GM19043 (cell line): ENCODE results near the gene FBLIM1.

Experiments used
- ATAC-seq: cut with Tn5 transposase; IDR thresholded peaks from one replicate; pipeline ENCODE4 v1.9.1; 2021; ENCODE audit warnings: low read depth; ENCODE audit not compliant: unreplicated experiment

The FBLIM1 gene

DNA sequence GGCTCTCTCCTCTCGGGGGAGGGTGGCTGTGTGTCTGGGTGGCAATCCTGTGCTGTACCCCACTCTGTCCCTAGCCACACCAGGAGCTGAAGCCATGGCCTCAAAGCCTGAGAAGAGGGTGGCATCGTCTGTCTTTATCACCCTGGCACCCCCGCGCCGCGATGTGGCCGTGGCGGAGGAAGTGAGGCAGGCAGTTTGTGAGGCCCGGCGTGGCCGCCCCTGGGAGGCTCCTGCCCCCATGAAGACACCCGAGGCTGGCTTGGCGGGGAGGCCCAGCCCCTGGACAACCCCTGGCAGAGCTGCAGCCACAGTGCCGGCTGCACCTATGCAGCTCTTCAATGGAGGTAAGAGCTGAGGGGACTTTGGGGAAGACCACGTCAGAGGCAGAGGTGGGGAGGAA is 6.3 kb downstream of the FBLIM1 start:
- no peak for ATAC-seq

DNA sequence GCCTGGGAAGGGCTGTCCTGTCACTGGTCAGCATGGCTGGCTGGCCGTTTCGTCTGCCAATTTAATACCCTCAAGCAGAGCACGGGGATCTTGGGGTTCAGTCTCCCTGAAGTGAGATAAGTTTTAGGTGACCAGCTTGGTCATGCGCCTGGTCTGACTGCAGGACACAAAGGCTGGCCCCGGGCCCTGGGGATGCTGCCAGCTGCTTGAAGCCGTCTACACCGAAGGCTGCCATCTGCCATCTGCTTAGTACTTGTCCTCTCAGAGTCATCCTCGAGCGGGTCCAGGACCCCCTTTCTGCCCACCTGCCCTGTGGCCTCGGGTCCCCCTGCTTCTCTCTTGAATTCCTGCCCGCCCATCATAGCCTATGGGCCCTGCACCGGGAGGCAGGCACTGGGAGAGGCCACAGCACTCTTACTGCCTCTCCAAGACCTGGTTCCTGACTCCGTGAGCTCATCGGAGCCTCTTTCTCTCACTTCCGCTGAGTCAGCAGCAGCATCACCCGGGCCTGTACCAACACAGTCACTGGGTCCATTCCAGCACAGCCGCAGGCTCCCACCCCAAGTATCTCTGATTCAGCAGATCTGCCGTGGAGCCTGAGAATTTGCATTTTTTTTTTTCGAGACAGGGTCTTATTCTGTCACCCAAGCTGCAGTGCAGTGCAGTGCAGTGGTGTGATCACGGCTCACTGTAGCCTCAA is 7.0 kb downstream of the FBLIM1 start:
- no peak for ATAC-seq

DNA sequence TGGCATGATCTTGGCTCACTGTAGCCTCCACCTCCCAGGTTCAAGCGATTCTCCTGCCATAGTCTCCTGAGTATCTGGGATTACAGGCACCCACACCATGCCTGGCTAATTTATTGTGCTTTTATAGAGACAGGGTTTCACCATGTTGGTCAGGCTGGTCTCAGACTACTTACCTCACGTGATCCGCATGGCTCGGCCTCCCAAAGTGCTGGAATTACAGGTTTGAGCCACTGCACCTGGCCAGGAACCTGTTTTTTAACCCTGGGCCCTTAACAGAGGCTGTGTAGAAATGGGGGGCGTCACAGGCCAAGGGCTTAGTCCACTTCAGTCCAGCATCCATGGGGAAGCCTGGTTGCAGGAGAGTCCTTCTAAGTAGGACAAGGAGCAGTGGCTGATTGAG is 9.3 kb downstream of the FBLIM1 start:
- ATAC-seq, result no peak

DNA sequence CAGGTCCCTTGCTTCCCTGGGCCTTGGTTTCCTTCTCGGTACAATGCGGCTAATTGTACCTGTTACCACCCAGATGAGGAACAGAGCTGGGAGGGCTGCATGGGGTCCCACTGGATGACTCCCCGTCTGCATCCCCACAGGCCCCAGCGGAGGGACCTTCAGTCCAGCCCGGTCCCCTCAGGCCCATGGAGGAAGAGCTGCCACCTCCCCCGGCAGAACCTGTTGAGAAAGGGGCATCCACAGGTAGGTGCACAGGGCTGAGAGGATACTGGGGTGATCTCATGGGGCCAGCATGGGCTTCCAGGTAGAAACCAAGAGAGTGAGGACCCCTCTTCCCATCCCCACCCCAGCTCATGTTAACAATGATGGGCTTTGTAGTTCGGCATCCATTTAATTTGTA is 9.8 kb downstream of the FBLIM1 start:
- no peak for ATAC-seq

DNA sequence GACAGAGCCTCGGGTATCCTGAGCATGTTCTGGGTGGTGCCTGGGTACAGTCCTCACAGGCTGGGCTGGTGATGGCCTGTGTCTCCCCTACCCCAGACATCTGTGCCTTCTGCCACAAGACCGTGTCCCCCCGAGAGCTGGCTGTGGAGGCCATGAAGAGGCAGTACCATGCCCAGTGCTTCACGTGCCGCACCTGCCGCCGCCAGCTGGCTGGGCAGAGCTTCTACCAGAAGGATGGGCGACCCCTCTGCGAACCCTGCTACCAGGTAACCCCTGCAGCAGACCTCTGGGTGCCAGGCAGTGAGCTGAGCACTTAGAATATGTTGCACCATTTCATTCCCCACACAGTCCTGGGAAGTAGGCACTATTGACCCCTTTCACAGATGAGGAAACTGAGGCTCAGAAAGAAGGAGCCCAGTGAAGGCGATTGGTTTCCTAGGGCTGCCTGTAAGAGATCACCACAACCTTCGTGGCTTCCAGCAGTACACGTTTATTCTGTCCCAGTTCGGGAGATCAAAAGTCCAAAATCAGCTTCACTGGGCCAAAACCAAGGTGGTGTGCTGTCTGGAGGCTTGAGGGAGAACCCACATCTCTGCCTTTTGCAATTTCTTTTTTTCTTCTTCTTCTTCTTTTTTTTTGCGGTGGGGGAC is 11.8 kb downstream of the FBLIM1 start:
- ATAC-seq, result no peak

DNA sequence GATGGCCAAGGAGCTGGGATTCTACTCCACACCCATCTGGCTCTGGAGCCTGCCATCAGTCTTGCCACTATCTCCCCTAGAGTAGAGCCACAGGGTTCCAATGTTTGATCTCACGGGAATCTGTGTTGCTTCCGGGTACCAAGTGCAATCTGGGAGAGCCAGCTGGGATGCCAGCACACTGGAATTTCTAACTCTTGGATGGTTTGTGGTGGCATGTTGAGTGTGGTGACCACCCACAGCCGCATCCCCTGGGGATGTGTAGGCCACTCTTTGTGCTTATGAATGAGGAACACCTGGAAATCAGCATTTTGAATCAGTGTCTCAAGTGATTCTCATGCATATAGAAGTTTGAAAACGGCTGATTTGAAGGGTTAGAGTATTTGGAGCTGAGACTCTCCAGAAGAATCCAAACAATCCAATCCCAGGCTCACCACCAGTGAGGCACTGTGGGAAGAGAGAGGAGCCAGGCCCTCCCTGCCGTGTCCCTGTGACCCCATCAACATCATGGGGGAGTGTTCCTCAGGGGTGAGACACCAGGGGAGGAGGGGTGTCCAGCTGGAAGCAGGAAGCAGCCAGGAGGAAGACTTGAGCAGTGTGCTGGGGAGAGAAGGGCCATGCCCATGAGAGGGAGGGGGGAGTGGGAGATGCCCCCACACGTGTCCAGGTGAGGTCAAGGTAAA is 13.4 kb downstream of the FBLIM1 start:
- ATAC-seq, result no peak

DNA sequence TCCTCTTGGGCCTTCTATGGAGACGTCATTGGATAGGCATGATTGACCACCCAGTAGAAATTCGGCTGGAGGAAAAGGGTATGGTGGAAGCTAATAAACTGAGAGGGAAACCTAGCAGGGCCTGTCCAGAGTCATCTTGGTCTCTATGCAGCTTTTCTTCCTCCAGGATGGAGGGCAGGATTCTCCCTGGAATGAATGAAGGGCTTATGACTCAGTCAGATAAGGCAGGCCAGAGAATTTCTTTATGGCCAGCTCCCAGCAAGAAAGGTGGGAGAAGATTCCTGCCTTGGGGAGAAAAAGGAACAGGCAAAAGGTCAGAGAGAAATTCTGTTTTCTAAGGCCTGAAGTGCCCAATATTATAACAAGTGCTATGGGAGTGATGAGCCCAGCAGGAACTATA is 17.1 kb downstream of the FBLIM1 start:
- ATAC-seq, result no peak

DNA sequence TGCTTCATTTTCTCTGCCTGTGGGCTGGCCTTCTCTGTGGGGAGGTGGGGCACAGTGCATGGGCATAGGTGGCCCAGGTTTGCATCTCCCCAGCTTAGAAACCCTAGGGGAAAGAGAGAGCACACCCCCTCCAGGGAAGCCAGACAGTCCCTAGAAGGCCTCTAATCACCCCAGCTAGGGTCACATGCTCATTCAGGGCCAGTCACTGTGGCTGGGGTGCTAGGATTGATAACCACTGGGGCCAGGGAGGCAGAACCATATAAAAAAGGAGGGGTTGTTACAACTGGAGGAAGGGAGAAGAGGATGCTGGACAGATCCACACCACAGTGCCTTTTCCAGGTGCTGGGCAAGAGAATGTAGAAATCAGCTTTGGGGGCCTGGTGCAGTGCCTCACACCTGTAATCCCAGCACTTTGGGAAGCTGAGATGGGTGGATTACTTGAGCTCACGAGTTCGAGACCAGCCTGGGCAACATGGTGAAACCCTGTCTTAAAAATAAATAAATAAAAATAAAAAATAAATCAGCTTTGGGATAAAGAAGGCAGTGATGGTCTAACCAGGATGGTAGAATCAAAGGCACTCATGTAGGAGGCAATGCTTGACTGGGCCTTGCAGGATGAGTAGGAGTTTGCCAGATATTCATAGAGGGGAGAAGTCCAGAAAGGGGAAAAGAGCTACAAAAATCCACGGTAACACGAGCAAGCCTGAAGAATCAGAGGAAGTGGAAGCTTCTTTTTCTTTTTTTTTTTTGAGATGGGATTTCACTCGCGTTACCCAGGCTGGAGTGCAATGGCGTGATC is 19.5 kb downstream of the FBLIM1 start:
- ATAC-seq, result no peak

DNA sequence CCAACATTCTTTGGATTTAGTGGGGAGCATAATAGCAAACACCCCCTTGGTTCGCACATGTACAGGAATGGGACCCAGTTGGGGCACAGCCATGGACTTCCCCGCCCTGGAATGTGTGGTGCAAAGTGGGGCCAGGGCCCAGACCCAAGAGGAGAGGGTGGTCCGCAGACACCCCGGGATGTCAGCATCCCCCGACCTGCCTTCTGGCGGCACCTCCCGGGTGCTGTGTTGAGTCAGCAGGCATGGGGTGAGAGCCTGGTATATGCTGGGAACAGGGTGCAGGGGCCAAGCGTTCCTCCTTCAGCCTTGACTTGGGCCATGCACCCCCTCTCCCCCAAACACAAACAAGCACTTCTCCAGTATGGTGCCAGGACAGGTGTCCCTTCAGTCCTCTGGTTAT is 27.1 kb downstream of the FBLIM1 start:
- ATAC-seq, result no peak

DNA sequence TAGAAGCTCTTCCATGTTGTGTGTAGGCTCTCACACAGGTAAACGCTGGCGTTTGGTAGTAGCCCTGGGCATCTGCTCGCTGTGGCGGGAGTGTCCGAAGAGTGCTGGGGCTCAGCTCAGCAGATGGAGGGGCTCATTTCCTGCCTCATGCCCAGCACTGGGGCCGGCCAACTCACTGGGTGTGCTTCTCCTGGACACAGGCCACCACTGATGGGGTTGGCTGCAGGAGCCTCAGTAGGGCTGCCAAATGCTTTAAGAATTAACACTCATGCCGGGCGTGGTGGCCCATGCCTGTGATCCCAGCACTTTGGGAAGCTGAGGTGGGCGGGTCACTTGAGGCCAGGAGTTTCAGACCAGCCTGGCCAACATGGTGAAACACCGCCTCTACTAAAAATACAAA is 28.0 kb downstream of the FBLIM1 start:
- no peak for ATAC-seq

DNA sequence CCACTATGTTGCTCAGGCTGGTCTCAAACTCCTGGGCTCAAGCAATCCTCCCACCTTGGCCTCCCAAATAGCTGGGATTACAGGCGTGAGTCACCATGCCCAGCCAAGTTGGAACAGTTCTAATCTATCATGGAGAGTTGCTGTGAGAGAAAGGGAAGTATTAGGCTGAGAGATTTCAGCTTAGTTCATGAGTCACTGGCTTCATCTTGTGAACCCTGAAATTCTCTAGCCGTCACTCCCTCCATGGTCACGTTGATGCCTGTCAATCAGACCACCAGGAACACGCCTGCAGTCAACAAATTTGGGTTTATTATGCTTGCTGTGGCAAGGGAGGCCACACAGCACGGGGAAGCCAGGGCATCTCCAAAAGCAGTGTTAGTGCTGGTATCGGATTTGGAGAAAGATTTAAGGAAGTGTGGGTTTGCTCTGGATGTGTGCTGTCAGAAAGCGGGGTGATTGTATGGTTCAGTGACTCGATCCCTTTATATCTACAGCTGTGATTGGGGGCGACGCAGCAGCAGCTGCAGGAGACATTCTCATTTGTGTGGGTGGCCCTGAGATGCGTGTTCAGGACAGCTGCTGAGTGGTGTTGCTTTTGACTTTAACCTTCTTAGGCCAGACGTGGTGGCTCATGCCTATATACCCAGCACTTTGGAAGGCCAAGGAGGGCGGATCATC is 30.2 kb downstream of the FBLIM1 start:
- no peak for ATAC-seq

DNA sequence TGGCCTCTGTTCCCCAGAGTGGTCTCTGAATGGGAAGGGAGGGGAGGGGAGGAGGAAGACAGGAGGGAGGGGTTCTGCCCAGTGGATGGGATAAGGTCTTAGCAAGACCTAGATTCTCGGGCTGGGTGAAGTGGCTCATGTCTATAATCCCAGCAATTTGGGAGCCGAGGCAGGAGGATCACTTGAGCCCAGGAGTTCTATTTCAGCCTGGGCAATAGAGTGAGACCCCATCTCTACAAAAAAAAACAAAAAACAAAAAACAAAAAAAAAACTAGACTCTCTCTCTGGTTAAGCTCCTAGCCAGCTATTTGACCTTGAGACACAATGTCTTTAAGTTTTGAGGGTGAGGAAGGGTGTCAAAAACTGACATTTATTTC is 37.5 kb downstream of the FBLIM1 start:
- ATAC-seq, result no peak

DNA sequence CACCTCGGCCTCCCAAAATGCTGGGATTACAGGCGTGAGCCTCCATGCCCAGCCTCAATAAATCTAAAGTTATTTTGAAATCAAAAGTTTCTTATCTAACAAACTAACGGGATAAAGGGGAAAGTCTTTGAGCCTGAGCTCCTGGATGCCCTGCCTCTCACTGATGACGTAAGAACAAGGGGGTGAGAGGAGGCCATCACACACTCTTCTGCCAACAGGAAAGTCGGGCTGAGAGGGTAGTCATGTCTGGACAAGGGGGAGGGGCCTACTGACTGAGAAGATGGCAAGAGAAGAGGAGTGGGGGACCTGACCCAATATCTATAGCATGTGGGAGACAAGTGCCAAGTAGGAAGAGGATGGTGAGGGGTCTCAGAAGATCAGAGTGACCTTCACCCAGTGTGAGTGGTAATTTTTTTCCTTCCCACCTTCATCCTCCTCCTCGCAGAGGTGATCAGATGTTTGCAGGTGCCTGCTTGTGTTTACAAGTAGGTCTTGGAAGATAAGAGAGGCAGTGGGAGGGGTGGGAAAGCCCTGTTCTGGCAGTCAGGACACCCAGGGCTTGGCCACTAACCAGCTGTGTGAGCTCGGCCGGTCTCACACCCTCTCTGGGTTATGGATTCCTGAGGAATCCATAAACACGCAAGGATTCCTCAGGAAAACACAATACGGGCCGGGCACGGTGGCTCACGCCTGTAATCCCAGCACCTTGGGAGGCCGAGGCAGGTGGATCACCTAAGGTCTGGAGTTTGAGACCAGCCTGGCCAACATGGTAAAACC is 39.2 kb downstream of the FBLIM1 start:
- ATAC-seq, result no peak

DNA sequence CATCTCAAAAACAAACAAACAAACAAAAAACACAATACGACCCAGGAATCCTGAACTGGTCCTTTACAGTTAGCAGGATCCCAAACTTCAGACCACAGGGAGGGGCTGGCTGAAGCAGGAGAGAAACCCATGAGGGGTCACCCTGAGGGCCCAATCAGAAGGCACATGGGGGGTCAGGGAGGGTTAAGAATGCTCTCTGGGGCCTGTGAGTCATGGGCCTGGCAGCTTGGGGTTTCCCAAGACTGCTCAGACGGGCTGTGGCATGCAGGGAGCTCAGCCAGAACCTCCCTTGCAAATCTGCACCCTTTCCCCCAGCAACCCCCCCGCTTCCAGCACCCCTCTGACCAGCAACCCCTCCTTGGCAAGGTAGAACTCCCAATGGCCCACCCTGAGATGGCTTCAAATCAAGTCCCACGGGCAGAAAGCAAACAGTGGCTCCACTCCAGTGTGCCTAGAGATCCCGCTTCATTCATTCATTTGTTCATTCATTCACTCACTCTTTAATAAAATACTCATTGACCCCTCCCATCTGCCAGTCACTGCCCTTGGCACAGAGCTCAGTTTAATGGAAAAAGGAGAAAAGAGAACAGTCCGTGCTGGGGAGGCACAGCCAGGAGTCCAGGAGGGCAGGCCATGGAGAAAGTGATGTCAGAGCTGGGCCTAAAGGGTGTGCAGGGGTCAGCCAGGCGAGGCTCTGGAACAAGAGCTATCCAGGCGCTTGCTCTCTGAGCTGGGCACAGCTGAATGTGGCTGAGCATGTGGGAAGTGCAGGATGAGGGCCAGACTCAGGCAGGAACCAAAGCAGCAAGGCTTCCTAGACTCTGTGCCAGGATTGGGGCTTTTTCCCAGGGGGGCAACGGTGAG is 40.6 kb downstream of the FBLIM1 start:
- ATAC-seq, result no peak

DNA sequence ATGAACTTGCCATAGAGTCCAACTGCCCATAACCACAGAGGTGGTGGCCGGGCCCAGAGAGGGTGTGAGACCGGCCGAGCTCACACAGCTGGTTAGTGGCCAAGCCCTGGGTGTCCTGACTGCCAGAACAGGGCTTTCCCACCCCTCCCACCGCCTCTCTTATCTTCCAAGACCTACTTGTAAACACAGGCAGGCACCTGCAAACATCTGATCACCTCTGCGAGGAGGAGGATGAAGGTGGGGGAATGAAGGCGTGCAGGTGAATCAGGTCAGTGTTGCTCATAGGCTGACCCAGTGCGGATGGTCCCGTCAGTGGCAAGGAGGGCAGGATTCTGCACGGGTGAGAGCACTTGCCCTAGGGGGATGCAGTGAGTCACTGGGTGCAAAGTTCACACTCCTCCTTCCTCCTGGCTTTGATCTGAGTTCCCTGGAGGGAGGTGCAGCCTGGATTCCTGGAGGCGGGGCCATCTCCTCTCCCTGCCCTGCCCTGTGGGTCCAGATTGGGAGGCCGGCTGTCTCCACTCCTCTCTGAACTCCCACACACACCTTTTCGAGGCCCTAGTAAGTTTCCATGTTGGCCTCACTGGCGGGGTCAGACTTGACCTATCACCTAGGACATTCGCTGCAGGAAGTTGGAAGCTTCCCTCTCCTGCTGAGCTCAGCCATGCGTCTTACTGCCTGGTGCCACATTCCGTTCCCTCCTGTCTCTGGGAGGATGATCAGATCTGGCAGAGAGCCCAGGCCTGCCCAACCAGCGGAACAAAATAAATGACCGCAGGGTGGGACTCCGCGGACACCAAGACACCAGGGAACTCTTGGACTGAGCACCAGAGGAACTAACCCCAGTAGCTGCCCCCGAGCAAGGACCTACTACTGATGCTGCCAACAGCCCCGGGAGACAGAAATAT is 41.6 kb downstream of the FBLIM1 start:
- no peak for ATAC-seq

DNA sequence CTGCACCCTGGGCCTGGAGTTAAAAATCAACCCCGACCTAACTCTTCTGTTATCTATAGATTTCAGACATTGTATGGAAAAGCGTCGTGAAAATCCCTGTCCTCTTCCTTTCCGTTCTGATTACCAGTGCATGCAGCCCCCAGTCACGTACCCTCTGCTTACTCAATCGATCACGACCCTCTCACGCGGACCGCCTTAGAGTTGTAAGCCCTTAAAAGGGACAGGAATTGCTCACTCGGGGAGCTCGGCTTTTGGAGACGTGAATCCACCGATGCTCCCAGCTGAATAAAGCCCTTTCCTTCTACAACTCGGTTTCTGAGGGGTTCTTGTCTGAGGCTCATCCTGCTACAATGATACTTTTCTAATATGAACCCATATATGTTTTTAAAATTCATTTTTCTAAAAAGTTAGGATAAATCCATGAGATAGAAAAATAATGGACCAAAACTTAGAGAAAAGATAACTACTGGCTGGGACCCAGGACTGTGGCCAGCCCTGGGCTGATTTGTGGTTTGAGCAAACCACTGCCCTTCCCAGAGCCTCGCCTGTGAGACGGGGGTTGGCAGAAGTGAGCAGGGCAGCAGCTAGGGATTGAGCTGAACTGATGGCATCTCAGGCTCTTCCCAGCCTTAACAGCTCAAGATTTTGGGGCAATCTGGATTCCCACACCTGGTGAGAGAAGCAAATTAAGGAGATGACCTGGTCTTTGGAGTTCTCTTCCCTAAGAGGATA is 43.8 kb downstream of the FBLIM1 start:
- ATAC-seq, result no peak

DNA sequence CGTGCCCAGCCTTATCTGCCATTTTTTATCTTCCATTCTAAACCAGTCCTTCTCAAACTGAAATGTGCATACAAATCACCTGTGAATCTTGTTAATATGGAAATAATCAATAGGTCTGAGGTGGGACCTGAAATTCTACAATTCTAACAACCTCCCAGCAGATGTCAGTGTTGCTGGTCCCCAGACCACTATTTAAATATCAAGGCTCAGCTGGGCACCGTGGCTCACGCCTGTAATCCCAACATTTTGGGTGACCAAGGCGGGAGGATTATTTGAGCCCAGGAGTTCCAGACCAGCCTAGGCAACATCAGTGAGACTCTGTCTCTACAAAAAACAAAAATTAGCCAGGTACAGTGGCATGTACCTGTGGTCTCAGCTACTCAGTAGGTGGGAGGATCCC is 44.8 kb downstream of the FBLIM1 start:
- ATAC-seq, result no peak
